ENCODE results near the gene SMS.
A peak's percentile ranks its signal among the peaks of the same experiment; 100 is the strongest.

- TF ChIP-seq POLR2A (IDR thresholded peaks at IDR 0.05; ENCODE audit: low read depth, low read length) (peak; percentile 58; the same call in 1 of the 2 replicates), POLR2AphosphoS5 (IDR thresholded peaks at IDR 0.05; ENCODE audit: low read depth, low read length) (no peak), TAF1 (IDR thresholded peaks at IDR 0.05; ENCODE audit: borderline replicate concordance, low read depth, low read length) (no peak)
These were observed at the start of gene SMS for GRCh38 chrX:21940356-21940829.

Measured in GM12892 (cell line).